Measurements from ENCODE around the gene ARHGAP24. TPM values are rescaled to one million over a fixed set of nuclear protein-coding genes. Genes with fewer than 3 reads are reported as not detected.

Gene ARHGAP24
- polyA plus RNA-seq, 3 donors: 12.5 to 32.0 (median 18.8) TPM

GRCh38 chr4:85697854-85698253, 222.9 kb downstream of the ARHGAP24 start:
- H3K36me3 Mint-ChIP-seq: peaks cover 7 to 10% of the 10 kb centered on the region in 2 donors
- Histone ChIP-seq H3K79me2 (ENCODE audit: insufficient read depth, low read length) (peaks cover 13% of the 10 kb centered on the region), H2AFZ (ENCODE audit: insufficient read depth, low read depth, low read length, poor library complexity, severe bottlenecking) (no peak overlapping the region), H3K9me3 (replicated peaks in 1 of 2; ENCODE audit: control insufficient read depth in 1 of 2, insufficient read depth in 1 of 2, low read length in 2 of 2) (no peaks in the 10 kb centered on the region), H3K9ac (ENCODE audit: insufficient read depth, low read length, poor library complexity, severe bottlenecking) (no peak overlapping the region), H3K4me2 (replicated peaks; ENCODE audit: extremely low read depth, low read length, poor library complexity, severe bottlenecking) (peak overlapping the region; percentile 43), H3K27ac (ENCODE audit: low read depth in 1 of 2, low read length in 2 of 2) (peak overlapping the region; percentile 20 to 76), H4K20me1 (ENCODE audit: insufficient read depth, low read length) (no peaks in the 10 kb centered on the region), H3K4me3 (replicated peaks in 1 of 3; ENCODE audit: low read depth in 2 of 3, low read length in 3 of 3) (peak overlapping the region in 1 of 3 experiments; percentile 33), H3K36me3 (replicated peaks in 1 of 2; ENCODE audit: control insufficient read depth in 1 of 2, insufficient read depth in 2 of 2, low read length in 2 of 2) (no peaks in the 10 kb centered on the region), H3K27me3 (ENCODE audit: control insufficient read depth in 2 of 2, insufficient read depth in 2 of 2, low read length in 2 of 2) (no peaks in the 10 kb centered on the region), H3K4me1 (ENCODE audit: control insufficient read depth in 1 of 2, insufficient read depth in 2 of 2, low read length in 2 of 2) (peaks cover 40 to 54% of the 10 kb centered on the region in 2 donors)
- no peak for TF ChIP-seq CTCF (IDR thresholded peaks at IDR 0.05)
- H3K27me3 Mint-ChIP-seq (ENCODE audit: low read depth in 3 of 3): no peaks in the 10 kb centered on the region
- H3K4me3 Mint-ChIP-seq: peak overlapping the region; percentile 16 to 78
- H3K4me1 Mint-ChIP-seq: peaks cover 50% of the 10 kb centered on the region
- H3K9me3 Mint-ChIP-seq: peaks cover 0 to 8% (median 0%) of the 10 kb centered on the region in 7 donors
- peak in 1 of 3 donors; percentile 28 for DNase-seq
- intact Hi-C loops (cut with micrococcal nuclease): loop anchor here in 1 of 2 donors (5.0 kb wide), 1 partner anchor 44 kb away; no protein-coding TSS in a partner anchor
- H3K27ac Mint-ChIP-seq: peak overlapping the region; percentile 57 to 89 (median 83)

GRCh38 chr4:85700362-85700761, 225.4 kb downstream of the ARHGAP24 start:
- Histone ChIP-seq H3K79me2 (ENCODE audit: insufficient read depth, low read length) (peaks cover 22% of the 10 kb centered on the region), H3K27ac (ENCODE audit: low read depth in 1 of 2, low read length in 2 of 2) (peak overlapping the region; percentile 41 to 77), H3K9ac (ENCODE audit: insufficient read depth, low read length, poor library complexity, severe bottlenecking) (no peak overlapping the region), H3K4me1 (ENCODE audit: control insufficient read depth in 1 of 2, insufficient read depth in 2 of 2, low read length in 2 of 2) (peaks cover 50 to 67% of the 10 kb centered on the region in 2 donors), H4K20me1 (ENCODE audit: insufficient read depth, low read length) (no peaks in the 10 kb centered on the region), H3K4me2 (replicated peaks; ENCODE audit: extremely low read depth, low read length, poor library complexity, severe bottlenecking) (no peak overlapping the region), H3K4me3 (replicated peaks in 1 of 3; ENCODE audit: low read depth in 2 of 3, low read length in 3 of 3) (no peak overlapping the region), H3K36me3 (replicated peaks in 1 of 2; ENCODE audit: control insufficient read depth in 1 of 2, insufficient read depth in 2 of 2, low read length in 2 of 2) (no peaks in the 10 kb centered on the region), H2AFZ (ENCODE audit: insufficient read depth, low read depth, low read length, poor library complexity, severe bottlenecking) (no peak overlapping the region), H3K27me3 (ENCODE audit: control insufficient read depth in 2 of 2, insufficient read depth in 2 of 2, low read length in 2 of 2) (no peaks in the 10 kb centered on the region), H3K9me3 (replicated peaks in 1 of 2; ENCODE audit: control insufficient read depth in 1 of 2, insufficient read depth in 1 of 2, low read length in 2 of 2) (no peaks in the 10 kb centered on the region)
- Mint-ChIP-seq H3K27ac (peak overlapping the region in 6 of 7 donors; percentile 30 to 90 (median 80)), H3K36me3 (peaks cover 0 to 1% of the 10 kb centered on the region in 2 donors), H3K4me3 (no peak overlapping the region), H3K27me3 (ENCODE audit: low read depth in 3 of 3) (no peaks in the 10 kb centered on the region), H3K4me1 (peaks cover 60% of the 10 kb centered on the region), H3K9me3 (peaks cover 0 to 5% (median 0%) of the 10 kb centered on the region in 7 donors)
- intact Hi-C loops (cut with micrococcal nuclease): no loop called here
- no peak for TF ChIP-seq CTCF (IDR thresholded peaks at IDR 0.05)
- no peak for DNase-seq
- WGBS (ENCODE audit: insufficient coverage): 0% methylated on average over 1 of the region's 3 CpGs

All from CD14-positive monocyte (primary cell).